ENCODE results near the gene STAP1.

Gene STAP1

GRCh38 chr4:67568820-67569219 lies 10.3 kb downstream of the STAP1 start:
- Histone ChIP-seq H3K27ac (ENCODE audit: low read depth, low read length) (no peak overlapping the region), H3K4me1 (ENCODE audit: control insufficient read depth, insufficient read depth, low read length) (no peaks in the 10 kb centered on the region), H3K9ac (ENCODE audit: low read length) (no peak overlapping the region), H3K27me3 (ENCODE audit: control insufficient read depth, insufficient read depth, low read length) (no peaks in the 10 kb centered on the region), H3K36me3 (ENCODE audit: control insufficient read depth, insufficient read depth, low read length) (no peaks in the 10 kb centered on the region), H3K4me3 (ENCODE audit: low read length) (no peak overlapping the region)

- no peaks in the 10 kb centered on the region for H3K36me3 ChIP-seq (ENCODE audit: control insufficient read depth, insufficient read depth, low read length)
- no peak overlapping the region for H3K9ac ChIP-seq (ENCODE audit: low read length)
- no peaks in the 10 kb centered on the region for H3K27me3 ChIP-seq (ENCODE audit: control insufficient read depth, insufficient read depth, low read length)
- H3K27ac ChIP-seq (ENCODE audit: low read depth, low read length): no peak overlapping the region
- H3K4me1 ChIP-seq (ENCODE audit: control insufficient read depth, insufficient read depth, low read length): no peaks in the 10 kb centered on the region
- no peak overlapping the region for H3K4me3 ChIP-seq (ENCODE audit: low read length)
Measured at GRCh38 chr4:67570537-67570936, 12.0 kb downstream of the STAP1 start.

GRCh38 chr4:67571975-67572374 lies 13.4 kb downstream of the STAP1 start:
- Histone ChIP-seq H3K4me3 (ENCODE audit: low read length) (no peak overlapping the region), H3K27ac (ENCODE audit: low read depth, low read length) (no peak overlapping the region), H3K27me3 (ENCODE audit: control insufficient read depth, insufficient read depth, low read length) (no peaks in the 10 kb centered on the region), H3K36me3 (ENCODE audit: control insufficient read depth, insufficient read depth, low read length) (no peaks in the 10 kb centered on the region), H3K4me1 (ENCODE audit: control insufficient read depth, insufficient read depth, low read length) (no peaks in the 10 kb centered on the region), H3K9ac (ENCODE audit: low read length) (no peak overlapping the region)

- Histone ChIP-seq H3K36me3 (ENCODE audit: control insufficient read depth, insufficient read depth, low read length) (no peaks in the 10 kb centered on the region), H3K27ac (ENCODE audit: low read depth, low read length) (no peak overlapping the region), H3K4me3 (ENCODE audit: low read length) (no peak overlapping the region), H3K27me3 (ENCODE audit: control insufficient read depth, insufficient read depth, low read length) (no peaks in the 10 kb centered on the region), H3K9ac (ENCODE audit: low read length) (no peak overlapping the region), H3K4me1 (ENCODE audit: control insufficient read depth, insufficient read depth, low read length) (no peaks in the 10 kb centered on the region)
Measured at GRCh38 chr4:67573193-67573592, 14.7 kb downstream of the STAP1 start.

- no peak overlapping the region for H3K9ac ChIP-seq (ENCODE audit: low read length)
- no peaks in the 10 kb centered on the region for H3K27me3 ChIP-seq (ENCODE audit: control insufficient read depth, insufficient read depth, low read length)
- H3K27ac ChIP-seq (ENCODE audit: low read depth, low read length): no peak overlapping the region
- H3K4me3 ChIP-seq (ENCODE audit: low read length): no peak overlapping the region
- H3K36me3 ChIP-seq (ENCODE audit: control insufficient read depth, insufficient read depth, low read length): no peaks in the 10 kb centered on the region
- no peaks in the 10 kb centered on the region for H3K4me1 ChIP-seq (ENCODE audit: control insufficient read depth, insufficient read depth, low read length)
Measured at GRCh38 chr4:67575232-67576058, 16.9 kb downstream of the STAP1 start.

GRCh38 chr4:67576059-67576466 lies 17.5 kb downstream of the STAP1 start:
- H3K9ac ChIP-seq (ENCODE audit: low read length): no peak overlapping the region
- H3K27me3 ChIP-seq (ENCODE audit: control insufficient read depth, insufficient read depth, low read length): no peaks in the 10 kb centered on the region
- H3K27ac ChIP-seq (ENCODE audit: low read depth, low read length): no peak overlapping the region
- no peaks in the 10 kb centered on the region for H3K36me3 ChIP-seq (ENCODE audit: control insufficient read depth, insufficient read depth, low read length)
- H3K4me3 ChIP-seq (ENCODE audit: low read length): no peak overlapping the region
- H3K4me1 ChIP-seq (ENCODE audit: control insufficient read depth, insufficient read depth, low read length): no peaks in the 10 kb centered on the region

GRCh38 chr4:67576538-67576937 lies 18.0 kb downstream of the STAP1 start:
- no peaks in the 10 kb centered on the region for H3K4me1 ChIP-seq (ENCODE audit: control insufficient read depth, insufficient read depth, low read length)

GRCh38 chr4:67580577-67580976 lies 22.1 kb downstream of the STAP1 start:
- H3K27ac ChIP-seq (ENCODE audit: low read depth, low read length): no peak overlapping the region
- H3K27me3 ChIP-seq (ENCODE audit: control insufficient read depth, insufficient read depth, low read length): no peaks in the 10 kb centered on the region
- no peaks in the 10 kb centered on the region for H3K36me3 ChIP-seq (ENCODE audit: control insufficient read depth, insufficient read depth, low read length)
- H3K4me1 ChIP-seq (ENCODE audit: control insufficient read depth, insufficient read depth, low read length): no peaks in the 10 kb centered on the region
- H3K4me3 ChIP-seq (ENCODE audit: low read length): no peak overlapping the region
- no peak overlapping the region for H3K9ac ChIP-seq (ENCODE audit: low read length)

More at GRCh38 chr4:67576538-67576937, 18.0 kb downstream of the STAP1 start:
- H3K27me3 ChIP-seq (ENCODE audit: control insufficient read depth, insufficient read depth, low read length): no peaks in the 10 kb centered on the region
- no peak overlapping the region for H3K9ac ChIP-seq (ENCODE audit: low read length)
- H3K27ac ChIP-seq (ENCODE audit: low read depth, low read length): no peak overlapping the region
- no peaks in the 10 kb centered on the region for H3K36me3 ChIP-seq (ENCODE audit: control insufficient read depth, insufficient read depth, low read length)
- H3K4me3 ChIP-seq (ENCODE audit: low read length): no peak overlapping the region

- no peaks in the 10 kb centered on the region for H3K27me3 ChIP-seq (ENCODE audit: control insufficient read depth, insufficient read depth, low read length)
- no peaks in the 10 kb centered on the region for H3K4me1 ChIP-seq (ENCODE audit: control insufficient read depth, insufficient read depth, low read length)
- no peaks in the 10 kb centered on the region for H3K36me3 ChIP-seq (ENCODE audit: control insufficient read depth, insufficient read depth, low read length)
- H3K27ac ChIP-seq (ENCODE audit: low read depth, low read length): no peak overlapping the region
- H3K4me3 ChIP-seq (ENCODE audit: low read length): no peak overlapping the region
- no peak overlapping the region for H3K9ac ChIP-seq (ENCODE audit: low read length)
Measured at GRCh38 chr4:67581208-67581857, 22.8 kb downstream of the STAP1 start.

GRCh38 chr4:67581913-67582312 lies 23.4 kb downstream of the STAP1 start:
- Histone ChIP-seq H3K4me3 (ENCODE audit: low read length) (no peak overlapping the region), H3K27ac (ENCODE audit: low read depth, low read length) (no peak overlapping the region), H3K4me1 (ENCODE audit: control insufficient read depth, insufficient read depth, low read length) (no peaks in the 10 kb centered on the region), H3K9ac (ENCODE audit: low read length) (no peak overlapping the region), H3K36me3 (ENCODE audit: control insufficient read depth, insufficient read depth, low read length) (no peaks in the 10 kb centered on the region), H3K27me3 (ENCODE audit: control insufficient read depth, insufficient read depth, low read length) (no peaks in the 10 kb centered on the region)

- no peaks in the 10 kb centered on the region for H3K36me3 ChIP-seq (ENCODE audit: control insufficient read depth, insufficient read depth, low read length)
- H3K27ac ChIP-seq (ENCODE audit: low read depth, low read length): no peak overlapping the region
- no peaks in the 10 kb centered on the region for H3K4me1 ChIP-seq (ENCODE audit: control insufficient read depth, insufficient read depth, low read length)
- no peaks in the 10 kb centered on the region for H3K27me3 ChIP-seq (ENCODE audit: control insufficient read depth, insufficient read depth, low read length)
- H3K4me3 ChIP-seq (ENCODE audit: low read length): no peak overlapping the region
- H3K9ac ChIP-seq (ENCODE audit: low read length): no peak overlapping the region
Measured at GRCh38 chr4:67584496-67584895, 26.0 kb downstream of the STAP1 start.

- Histone ChIP-seq H3K4me3 (ENCODE audit: low read length) (no peak overlapping the region), H3K36me3 (ENCODE audit: control insufficient read depth, insufficient read depth, low read length) (no peaks in the 10 kb centered on the region), H3K27me3 (ENCODE audit: control insufficient read depth, insufficient read depth, low read length) (no peaks in the 10 kb centered on the region), H3K27ac (ENCODE audit: low read depth, low read length) (no peak overlapping the region), H3K9ac (ENCODE audit: low read length) (no peak overlapping the region), H3K4me1 (ENCODE audit: control insufficient read depth, insufficient read depth, low read length) (no peaks in the 10 kb centered on the region)
Measured at GRCh38 chr4:67587156-67587555, 28.6 kb downstream of the STAP1 start.

- H3K27ac ChIP-seq (ENCODE audit: low read depth, low read length): no peak overlapping the region
- no peaks in the 10 kb centered on the region for H3K27me3 ChIP-seq (ENCODE audit: control insufficient read depth, insufficient read depth, low read length)
- no peaks in the 10 kb centered on the region for H3K4me1 ChIP-seq (ENCODE audit: control insufficient read depth, insufficient read depth, low read length)
- no peaks in the 10 kb centered on the region for H3K36me3 ChIP-seq (ENCODE audit: control insufficient read depth, insufficient read depth, low read length)
- H3K9ac ChIP-seq (ENCODE audit: low read length): no peak overlapping the region
- H3K4me3 ChIP-seq (ENCODE audit: low read length): no peak overlapping the region
Measured at GRCh38 chr4:67593741-67594175, 35.2 kb downstream of the STAP1 start.

Measured in rectal smooth muscle tissue (tissue), 1 donor.